Measurements from ENCODE around the gene CAPN7. TPM values are rescaled to one million over a fixed set of nuclear protein-coding genes. Genes with fewer than 3 reads are reported as not detected.

CAPN7 gene
- total and polyA plus RNA-seq, 7 donors, result 12.5 to 70.8 (median 52.8) TPM

DNA sequence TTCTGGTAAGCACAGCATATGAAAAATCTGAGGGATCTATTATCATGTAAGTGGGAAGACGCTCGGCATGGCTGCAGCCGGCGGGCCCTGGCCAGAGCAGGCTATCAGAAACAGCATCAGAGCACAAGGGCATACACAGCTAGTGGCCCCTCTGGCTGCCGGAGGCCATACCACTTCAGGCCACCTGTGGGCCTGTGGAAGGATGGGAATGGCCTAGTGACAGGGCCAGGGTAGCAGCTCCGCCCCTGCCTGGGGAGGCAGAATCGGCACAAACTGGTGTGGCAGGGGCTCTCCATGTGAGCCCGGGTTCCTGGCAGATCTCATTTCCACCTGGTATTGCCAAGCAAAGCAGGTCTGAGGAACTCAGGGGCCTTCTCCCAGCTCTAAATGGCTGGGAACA lies 80.0 kb downstream of the CAPN7 start:
- intact Hi-C loops (cut with DNase I), result no loop called here
- TF ChIP-seq EP300 (IDR thresholded peaks at IDR 0.05) (no peak), POLR2AphosphoS5 (IDR thresholded peaks at IDR 0.05) (no peak), CTCF (IDR thresholded peaks at IDR 0.05) (no peak), POLR2A (IDR thresholded peaks at IDR 0.05) (no peak)
- H3K4me3 ChIP-seq, result no peak overlapping the region
- H3K9me3 ChIP-seq, result no peaks in the 10 kb centered on the region
- 94 to 97% methylated on average over 8 of the region's 8 CpGs for WGBS, 2 donors
- H3K27me3 ChIP-seq, result no peaks in the 10 kb centered on the region
- peak overlapping the region in 3 of 4 donors; percentile 14 to 76 (median 75) for H3K27ac ChIP-seq
- no peak for DNase-seq
- peaks cover 0 to 19% (median 17%) of the 10 kb centered on the region in 4 donors for H3K4me1 ChIP-seq
- no peaks in the 10 kb centered on the region for H3K36me3 ChIP-seq

DNA sequence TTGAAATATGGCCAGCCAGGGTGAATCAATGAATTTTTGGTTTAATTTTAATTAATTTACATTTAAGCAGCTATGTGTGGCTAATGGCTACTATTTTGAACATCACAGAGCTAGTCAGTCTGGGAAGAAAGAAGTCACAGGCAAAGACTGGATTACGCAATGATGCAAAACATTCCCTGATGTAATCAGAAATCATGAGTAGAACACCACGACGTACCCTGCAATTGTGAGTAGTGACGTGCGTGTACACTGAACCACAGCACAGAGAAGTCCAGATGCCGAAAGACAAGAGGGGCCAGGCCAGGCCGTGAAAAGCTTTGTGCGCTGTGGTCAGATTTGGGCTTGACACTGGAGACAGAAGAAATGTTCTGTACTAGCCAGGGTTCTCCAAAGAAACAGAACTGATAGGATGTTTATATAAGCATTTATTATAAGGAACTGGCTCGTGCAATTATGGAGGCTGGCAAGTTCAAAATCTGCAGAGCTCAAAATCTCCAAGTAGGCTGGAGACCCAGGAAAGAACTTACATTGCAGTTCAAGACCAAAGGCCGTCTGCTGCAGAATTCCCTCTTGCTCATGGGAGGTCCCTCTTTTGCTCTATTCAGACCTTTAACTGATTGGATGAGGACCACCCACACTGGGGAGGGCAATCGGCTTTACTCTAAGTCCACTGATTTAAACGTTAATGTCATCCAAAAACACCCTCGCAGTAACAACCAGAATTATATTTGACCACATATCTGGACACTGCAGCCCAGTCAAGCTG lies 81.7 kb downstream of the CAPN7 start:
- WGBS, 2 donors, result 77% methylated on average over 13 of the region's 13 CpGs
- Histone ChIP-seq H3K9me3 (no peaks in the 10 kb centered on the region), H3K27ac (peak overlapping the region; percentile 71 to 76 (median 75)), H3K4me1 (peaks cover 0 to 33% (median 25%) of the 10 kb centered on the region in 4 donors), H3K36me3 (no peaks in the 10 kb centered on the region), H3K4me3 (no peak overlapping the region), H3K27me3 (no peaks in the 10 kb centered on the region)
- intact Hi-C loops (cut with DNase I), result no loop called here
- TF ChIP-seq EP300 (IDR thresholded peaks at IDR 0.05), result peak; percentile 74 to 93 (median 91)
- TF ChIP-seq POLR2AphosphoS5 (IDR thresholded peaks at IDR 0.05), result peak; percentile 60 to 87 (median 69)
- TF ChIP-seq POLR2A (IDR thresholded peaks at IDR 0.05), result peak in 1 of 2 donors; percentile 27
- no peak for TF ChIP-seq CTCF (IDR thresholded peaks at IDR 0.05)
- DNase-seq, result peak; percentile 95

DNA sequence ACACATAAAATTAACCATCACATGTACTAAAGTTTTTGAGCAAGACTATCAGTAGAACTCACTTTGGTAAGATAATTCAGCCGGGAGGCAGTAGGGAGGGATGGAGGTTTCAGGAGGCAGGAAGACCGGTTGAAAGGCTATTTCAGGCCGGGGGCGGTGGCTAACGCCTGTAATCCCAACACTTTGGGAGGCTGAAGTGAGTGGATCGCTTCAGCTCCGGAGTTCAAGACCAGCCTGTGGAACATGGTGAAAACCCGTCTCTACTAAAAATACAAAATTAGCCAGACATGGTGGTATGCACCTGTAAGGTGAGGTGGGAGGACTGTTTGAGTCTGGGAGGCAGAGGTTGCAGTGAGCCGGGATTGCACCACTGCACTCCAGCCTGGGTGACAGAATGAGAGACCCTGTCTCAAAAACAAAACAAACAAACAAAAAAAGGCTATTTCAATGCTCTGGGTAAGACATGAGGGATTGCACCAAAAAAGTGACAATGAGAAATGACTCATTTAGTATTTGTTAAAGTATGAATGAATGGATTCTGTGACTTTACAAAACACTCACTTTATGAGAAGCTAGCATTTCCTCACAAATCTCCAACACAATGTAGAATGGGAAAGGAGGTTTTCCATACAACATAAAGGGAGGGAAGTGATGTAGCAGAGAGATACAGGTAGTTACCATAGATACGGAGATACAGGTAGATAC lies 82.4 kb downstream of the CAPN7 start:
- Histone ChIP-seq H3K27me3 (no peaks in the 10 kb centered on the region), H3K36me3 (no peaks in the 10 kb centered on the region), H3K4me3 (no peak overlapping the region), H3K4me1 (peaks cover 0 to 39% (median 32%) of the 10 kb centered on the region in 4 donors), H3K27ac (peak overlapping the region; percentile 61 to 76 (median 73)), H3K9me3 (no peaks in the 10 kb centered on the region)
- peak; percentile 19 for DNase-seq
- 97 to 98% methylated on average over 10 of the region's 10 CpGs for WGBS, 2 donors
- TF ChIP-seq CTCF (IDR thresholded peaks at IDR 0.05) (no peak), EP300 (IDR thresholded peaks at IDR 0.05) (no peak), POLR2AphosphoS5 (IDR thresholded peaks at IDR 0.05) (no peak), POLR2A (IDR thresholded peaks at IDR 0.05) (no peak)
- intact Hi-C loops (cut with DNase I), result no loop called here

- intact Hi-C loops (cut with DNase I), result loop anchor here (5.0 kb wide), 1 partner anchor 38 kb away; no protein-coding TSS in a partner anchor
- TF ChIP-seq EP300 (IDR thresholded peaks at IDR 0.05) (no peak), POLR2AphosphoS5 (IDR thresholded peaks at IDR 0.05) (no peak), POLR2A (IDR thresholded peaks at IDR 0.05) (no peak)
- Histone ChIP-seq H3K27ac (peak overlapping the region in 2 of 4 donors; percentile 22 to 75), H3K36me3 (no peaks in the 10 kb centered on the region), H3K9me3 (no peaks in the 10 kb centered on the region), H3K27me3 (no peaks in the 10 kb centered on the region), H3K4me1 (peaks cover 0 to 37% (median 30%) of the 10 kb centered on the region in 4 donors), H3K4me3 (no peak overlapping the region)
- DNase-seq, result no peak
- 77 to 90% methylated on average over 1 of the region's 1 CpG for WGBS, 2 donors
These were observed 83.6 kb downstream of the CAPN7 start for GRCh38 chr3:15289661-15290060.

GRCh38 chr3:15290736-15291135 lies 84.7 kb downstream of the CAPN7 start:
- H3K27ac ChIP-seq, result peak overlapping the region; percentile 38 to 75 (median 72)
- DNase-seq, result peak; percentile 47
- 80 to 85% methylated on average over 3 of the region's 3 CpGs for WGBS, 2 donors
- no peaks in the 10 kb centered on the region for H3K9me3 ChIP-seq
- no peaks in the 10 kb centered on the region for H3K27me3 ChIP-seq
- intact Hi-C loops (cut with DNase I), result loop anchor here (5.0 kb wide), 1 partner anchor 37 kb away; no protein-coding TSS in a partner anchor
- H3K4me1 ChIP-seq, result peaks cover 0 to 36% (median 30%) of the 10 kb centered on the region in 4 donors
- H3K4me3 ChIP-seq, result no peak overlapping the region
- TF ChIP-seq EP300 (IDR thresholded peaks at IDR 0.05) (no peak), POLR2A (IDR thresholded peaks at IDR 0.05) (no peak), POLR2AphosphoS5 (IDR thresholded peaks at IDR 0.05) (no peak), CTCF (IDR thresholded peaks at IDR 0.05) (no peak)
- H3K36me3 ChIP-seq, result no peaks in the 10 kb centered on the region

Data from sigmoid colon (tissue), 7 donors.